ENCODE measurements around the gene ALDH3B2.
"Not testable (repeated sequence)": the region's sequence is repeated elsewhere in the genome, so short reads cannot be mapped to it uniquely, and the experiment has no call there.

ALDH3B2 gene

GRCh38 chr11:67629386-67630227, 44.8 kb downstream of the ALDH3B2 start, which contains the start of gene NUDT8:
Gene NUDT8 (minus strand): TSS chr11:67629937. CDS start chr11:67629911, 26 bp downstream.
- peak; percentile 76 to 90 (median 82) for DNase-seq

GRCh38 chr11:67628710-67629385, 45.6 kb downstream of the ALDH3B2 start:
- DNase-seq: no peak

DNA sequence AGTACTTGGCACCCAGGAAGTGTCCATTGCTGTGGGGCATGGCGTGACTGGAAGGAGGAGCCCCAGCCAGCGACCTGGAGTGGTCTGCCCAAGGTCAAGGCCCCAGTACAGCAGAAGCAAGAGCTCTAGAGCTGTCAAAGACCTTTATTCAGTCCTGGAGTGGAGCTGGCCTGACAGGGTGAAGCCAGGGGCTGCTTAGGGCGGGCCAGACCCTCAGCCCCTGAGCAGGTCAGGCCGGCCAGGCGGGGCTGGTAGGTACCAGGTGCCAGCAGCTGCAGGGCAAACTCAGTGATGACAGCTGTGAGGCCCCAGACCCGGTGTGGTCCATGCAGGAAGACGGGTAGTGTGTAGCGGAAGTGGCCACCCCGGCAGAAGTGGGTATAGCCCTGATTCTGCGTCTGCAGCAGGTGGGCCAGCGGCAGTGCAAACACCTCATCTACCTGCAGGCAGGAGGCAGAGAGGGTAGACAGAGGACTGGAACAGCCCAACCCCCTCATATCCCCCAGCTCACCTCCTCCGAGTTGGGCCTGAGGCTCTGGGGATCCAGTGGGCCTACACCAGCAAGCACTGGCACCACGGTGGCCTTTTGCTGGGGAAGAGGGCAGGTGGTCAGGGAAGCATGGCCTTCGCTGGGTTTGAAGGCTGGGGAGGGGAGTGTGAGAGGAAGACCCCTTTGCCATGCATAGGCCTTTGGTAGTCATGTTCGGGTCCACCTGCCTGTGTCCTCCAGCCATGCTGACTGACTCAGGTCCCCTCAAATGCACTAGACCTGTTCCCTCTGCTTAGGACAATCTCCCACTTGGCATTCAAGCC, 46.4 kb downstream of the ALDH3B2 start:
- no peak for DNase-seq

- DNase-seq: no peak
These were observed 47.0 kb downstream of the ALDH3B2 start for GRCh38 chr11:67627441-67627811.

DNA sequence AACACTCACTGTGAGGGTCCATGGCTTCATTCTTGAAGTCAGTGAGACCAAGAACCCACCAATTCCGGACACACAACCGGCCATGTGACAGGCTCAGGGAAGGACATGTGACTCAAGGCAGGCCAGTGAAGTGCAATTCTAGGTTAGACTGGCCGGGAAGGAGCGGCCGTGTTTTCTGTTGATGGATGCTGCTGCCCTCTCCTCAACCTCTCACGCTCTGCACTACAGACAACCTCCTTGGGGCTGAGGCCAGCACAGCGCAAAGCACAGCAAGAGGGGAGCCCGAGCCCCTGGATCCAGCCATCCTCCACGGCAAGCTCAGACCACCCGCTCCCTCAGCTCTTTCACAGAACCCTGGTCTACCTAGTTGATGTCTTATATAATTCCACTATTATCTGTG, 47.5 kb downstream of the ALDH3B2 start:
- DNase-seq: no peak

- not testable (repeated sequence) for DNase-seq
These were observed 48.1 kb downstream of the ALDH3B2 start for GRCh38 chr11:67626131-67626833.

DNA sequence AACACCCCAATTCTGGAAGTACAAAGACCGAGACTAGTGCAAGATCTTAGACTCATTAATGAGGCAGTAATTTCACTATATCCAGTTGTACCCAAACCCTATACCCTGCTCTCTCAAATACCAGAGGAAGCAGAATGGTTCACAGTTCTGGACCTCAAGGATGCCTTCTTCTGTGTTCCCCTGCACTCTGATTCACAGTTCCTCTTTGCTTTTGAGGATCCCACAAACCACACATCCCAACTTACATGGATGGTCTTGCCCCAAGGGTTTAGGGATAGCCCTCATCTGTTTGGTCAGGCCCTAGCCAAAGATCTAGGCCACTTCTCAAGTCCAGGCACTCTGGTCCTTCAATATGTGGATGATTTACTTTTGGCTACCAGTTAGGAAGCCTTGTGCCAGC, 50.6 kb downstream of the ALDH3B2 start:
- DNase-seq: not testable (repeated sequence)

GRCh38 chr11:67622905-67623304, 51.5 kb downstream of the ALDH3B2 start:
- not testable (repeated sequence) for DNase-seq

DNA sequence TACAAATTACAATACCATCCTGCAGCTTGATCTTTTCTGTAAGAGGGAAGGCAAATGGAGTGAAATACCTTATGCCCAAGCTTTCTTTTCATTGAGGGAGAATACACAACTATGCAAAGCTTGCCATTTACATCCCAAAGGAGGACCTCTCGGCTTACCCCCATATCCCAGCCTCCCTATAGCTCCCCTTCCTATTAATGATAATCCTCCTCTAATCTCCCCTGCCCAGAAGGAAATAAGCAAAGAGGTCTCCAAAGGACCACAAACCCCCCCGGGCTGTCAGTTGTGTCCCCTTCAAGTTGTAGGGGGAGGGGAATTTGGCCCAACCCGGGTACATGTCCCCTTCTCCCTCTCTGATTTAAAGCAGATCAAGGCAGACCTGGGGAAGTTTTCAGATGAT, 52.5 kb downstream of the ALDH3B2 start:
- DNase-seq: not testable (repeated sequence)

DNA sequence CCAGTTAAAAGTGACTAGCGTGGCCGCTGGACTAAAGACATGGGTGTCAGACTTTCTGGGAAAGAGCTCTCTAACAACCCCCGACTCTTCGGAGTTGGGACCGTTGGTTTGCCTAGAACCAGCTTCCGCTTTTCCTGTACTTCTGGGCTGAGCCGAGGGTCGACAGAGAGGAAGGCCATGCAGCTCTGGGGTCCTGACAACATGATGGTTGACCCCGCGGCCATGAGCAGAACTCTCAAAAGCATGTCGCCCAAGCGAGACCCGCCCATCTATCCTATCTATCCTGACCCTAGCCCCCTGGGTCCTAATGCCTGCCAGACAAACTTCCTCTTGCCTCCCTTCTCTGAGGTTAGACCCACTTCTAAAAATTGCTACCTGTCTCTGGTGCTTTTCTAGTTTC, 53.8 kb downstream of the ALDH3B2 start:
- DNase-seq: not testable (repeated sequence)

DNA sequence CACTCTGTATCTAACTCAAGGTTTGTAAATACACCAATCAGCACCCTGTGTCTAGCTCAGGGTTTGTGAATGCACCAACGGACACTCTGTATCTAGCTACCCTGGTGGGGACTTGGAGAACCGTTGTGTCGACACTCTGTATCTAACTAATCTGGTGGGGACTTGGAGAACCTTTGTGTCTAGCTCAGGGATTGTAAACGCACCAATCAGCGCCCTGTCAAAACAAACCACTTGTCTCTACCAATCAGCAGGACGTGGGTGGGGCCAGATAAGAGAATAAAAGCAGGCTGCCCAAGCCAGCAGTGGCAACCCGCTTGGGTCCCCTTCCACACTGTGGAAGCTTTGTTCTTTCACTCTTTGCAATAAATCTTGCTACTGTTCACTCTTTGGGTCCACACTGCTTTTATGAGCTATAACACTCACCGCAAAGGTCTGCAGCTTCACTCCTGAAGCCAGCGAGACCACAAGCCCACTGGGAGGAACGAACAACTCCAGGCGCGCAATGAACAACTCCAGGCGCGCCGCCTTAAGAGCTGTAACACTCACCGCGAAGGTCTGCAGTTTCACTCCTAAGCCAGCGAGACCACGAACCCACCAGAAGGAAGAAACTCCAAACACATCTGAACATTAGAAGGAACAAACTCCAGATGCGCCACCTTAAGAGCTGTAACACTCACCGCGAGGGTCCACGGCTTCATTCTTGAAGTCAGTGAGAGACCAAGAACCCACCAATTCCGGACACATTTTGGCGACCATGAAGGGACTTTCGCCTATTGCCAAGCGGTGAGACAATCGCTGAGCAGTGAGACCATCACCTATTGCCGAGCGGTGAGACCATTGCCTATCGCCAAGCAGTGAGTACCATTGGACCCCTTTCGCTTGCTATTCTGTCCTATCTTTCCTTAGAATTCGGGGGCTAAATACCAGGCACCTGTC, 54.5 kb downstream of the ALDH3B2 start:
- not testable (repeated sequence) for DNase-seq

GRCh38 chr11:67618901-67619659, 55.3 kb downstream of the ALDH3B2 start:
- not testable (repeated sequence) for DNase-seq

DNA sequence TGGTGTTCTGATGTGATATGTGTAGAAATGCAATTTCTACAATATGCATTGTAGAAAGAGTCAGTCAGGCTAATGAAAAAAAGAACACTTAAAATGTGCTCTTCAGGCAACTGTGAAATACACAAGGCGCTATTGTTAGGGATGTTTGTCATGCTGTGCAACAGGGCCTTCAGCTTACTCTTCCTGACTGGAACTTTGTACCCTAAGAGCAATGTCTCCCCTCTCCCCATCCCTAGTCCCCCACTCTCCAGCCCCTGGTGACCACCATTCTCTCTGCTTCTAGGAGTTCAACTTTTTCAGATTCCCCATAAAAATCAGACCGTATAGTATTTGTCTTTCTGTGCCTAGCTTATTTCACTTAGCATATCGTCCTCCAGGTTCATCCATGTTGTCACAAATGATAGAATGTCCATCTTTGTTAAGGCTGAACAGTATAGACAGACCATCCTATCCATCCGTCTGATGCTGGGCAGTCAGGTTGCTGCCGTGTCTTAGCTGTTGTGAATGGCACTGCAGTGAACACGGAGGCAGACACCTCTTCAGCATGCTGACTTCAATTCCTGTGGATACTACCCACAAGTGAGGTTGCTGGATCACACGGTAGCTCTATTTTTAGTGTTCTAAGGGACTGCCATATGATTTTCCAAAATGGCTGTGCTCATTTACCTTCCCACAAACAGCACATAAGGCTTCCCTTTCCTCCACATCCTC, 57.0 kb downstream of the ALDH3B2 start:
- no peak for DNase-seq

GRCh38 chr11:67616431-67617242, 57.8 kb downstream of the ALDH3B2 start:
- no peak for DNase-seq

GRCh38 chr11:67615728-67616430, 58.5 kb downstream of the ALDH3B2 start:
- DNase-seq: no peak

DNA sequence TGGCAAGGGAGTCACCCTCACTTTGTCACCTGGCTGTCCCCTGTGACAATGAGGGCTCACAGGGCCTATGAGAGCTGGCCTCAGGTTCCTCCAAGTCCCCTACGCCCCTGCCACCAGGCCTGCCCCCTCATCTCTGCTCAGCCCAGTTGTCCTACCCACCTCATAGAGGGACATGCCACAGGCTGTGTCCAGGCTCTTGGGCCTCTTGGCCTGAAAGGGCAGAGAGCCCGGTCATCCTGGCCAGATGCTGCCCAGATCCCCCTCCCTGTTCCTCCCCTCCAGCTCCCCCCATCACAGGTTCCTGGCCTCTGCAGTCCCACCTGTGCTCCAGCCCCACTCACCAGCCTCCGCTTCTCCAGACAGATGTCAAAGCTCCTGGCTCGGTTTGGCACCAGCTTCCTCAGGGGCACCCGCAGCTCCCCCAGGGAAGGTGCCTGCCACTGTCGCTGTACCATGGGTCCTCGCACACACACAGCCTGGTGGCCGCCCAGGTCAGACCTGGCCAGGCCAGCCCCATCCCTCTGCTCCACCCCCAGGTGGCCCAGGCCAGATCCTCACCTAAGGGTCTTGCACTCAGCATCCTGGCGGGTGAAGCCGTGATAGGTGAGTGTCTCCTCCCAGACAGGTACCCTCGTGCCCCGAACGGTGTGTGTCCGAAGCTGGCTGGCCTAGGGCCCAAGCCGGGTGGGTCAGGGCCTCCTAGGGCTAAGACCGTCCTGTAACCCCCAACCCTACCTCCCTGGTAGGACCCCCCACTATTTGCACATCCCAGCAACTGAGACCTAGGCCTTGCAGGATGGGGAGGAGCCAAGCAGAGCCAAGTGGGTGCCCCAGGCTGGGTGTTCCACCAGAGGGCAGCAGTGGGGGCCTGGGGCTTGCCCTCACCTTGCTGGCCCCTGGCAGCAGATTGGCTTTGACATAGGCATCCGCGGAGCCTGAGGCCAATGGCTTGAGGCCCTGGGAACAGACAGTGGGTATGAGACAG, 59.4 kb downstream of the ALDH3B2 start:
- peak in 3 of 5 donors; percentile 31 to 75 (median 36) for DNase-seq
